ENCODE results near the gene RETREG1. TPM values are rescaled to one million over a fixed set of nuclear protein-coding genes. Genes with fewer than 3 reads are reported as not detected.

RETREG1 gene
- polyA plus RNA-seq, 3 donors = 9.2 to 46.8 (median 12.6) TPM

DNA sequence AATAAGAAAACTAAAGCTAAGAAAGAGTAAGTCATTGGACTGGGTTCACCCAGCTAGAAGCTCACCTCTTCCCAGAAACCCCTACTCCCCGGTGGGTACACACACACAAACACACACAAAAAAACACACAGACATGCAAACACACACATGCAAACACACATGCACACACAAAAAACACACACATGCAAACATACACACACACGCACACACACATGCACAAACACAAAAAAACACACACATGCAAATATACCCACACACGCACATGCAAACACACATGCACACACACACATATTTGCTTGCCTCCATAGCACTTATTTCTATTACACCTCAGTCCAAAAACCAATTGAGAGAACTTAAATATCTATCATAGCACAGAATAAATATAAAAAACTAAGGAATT, 26.1 kb downstream of the RETREG1 start:
- no peak overlapping the region for H3K27ac ChIP-seq (ENCODE audit: low read depth, low read length)
- WGBS, 3 donors = 94 to 99% (median 96%) methylated on average over 3 of the region's 3 CpGs

DNA sequence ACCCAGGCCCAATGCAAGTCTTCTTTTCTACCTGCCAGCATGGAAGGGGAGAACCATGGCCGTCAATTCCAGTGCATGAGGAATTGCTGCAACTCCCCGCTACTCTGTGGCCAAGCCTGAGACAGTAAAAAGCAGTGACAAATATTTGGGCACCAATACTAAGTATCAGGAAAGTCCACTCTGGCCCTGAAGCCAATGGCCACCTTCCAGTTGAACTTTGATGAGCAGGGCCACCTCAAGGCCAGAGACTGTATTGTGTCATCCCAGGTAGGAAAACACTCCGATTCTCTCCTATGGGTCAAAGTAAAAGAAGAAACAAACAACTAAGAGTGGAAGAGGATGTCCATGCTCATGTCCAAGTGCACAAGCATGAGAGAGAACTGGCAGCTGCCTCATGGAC, 27.1 kb downstream of the RETREG1 start:
- H3K27ac ChIP-seq (ENCODE audit: low read depth, low read length) = no peak overlapping the region
- 95 to 97% (median 97%) methylated on average over 3 of the region's 3 CpGs for WGBS, 3 donors

DNA sequence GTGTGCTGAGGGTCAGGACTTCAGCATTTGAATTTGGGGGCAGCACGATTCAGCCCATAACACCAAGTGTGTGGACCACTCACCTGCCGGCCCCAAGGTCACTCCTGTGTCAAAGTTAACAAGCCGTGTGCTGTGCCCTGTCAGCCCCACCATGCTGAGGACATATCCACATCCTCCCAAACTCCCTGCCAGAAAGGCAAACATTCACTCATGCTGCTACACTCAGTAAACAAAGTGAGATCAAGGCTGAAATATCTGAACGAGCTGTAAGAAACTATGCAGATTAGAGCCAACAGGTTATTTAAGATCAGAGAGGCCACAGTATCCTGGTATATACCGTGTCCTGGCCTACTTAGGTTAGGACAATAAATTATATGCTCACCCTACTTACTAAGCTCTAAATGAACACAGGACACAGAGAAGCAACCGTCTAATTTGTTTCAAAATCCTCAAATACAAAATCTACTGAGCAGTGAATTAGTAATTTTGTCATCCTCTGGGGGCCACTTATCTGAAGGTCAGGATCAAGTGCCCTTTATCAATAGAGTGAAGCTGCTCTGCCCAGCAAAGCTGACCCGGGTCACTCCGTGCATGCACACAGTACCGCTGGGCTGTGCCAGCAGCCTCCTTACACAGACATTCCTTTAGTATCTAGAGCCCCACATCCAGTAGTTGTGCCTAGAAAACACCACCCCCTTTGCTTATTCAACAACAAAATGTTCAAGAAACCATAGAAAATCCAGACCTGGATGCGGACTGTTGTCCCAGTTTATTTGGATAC, 28.2 kb downstream of the RETREG1 start:
- 40 to 70% (median 69%) methylated on average over 10 of the region's 10 CpGs for WGBS, 3 donors
- no peak overlapping the region for H3K27ac ChIP-seq (ENCODE audit: low read depth, low read length)

DNA sequence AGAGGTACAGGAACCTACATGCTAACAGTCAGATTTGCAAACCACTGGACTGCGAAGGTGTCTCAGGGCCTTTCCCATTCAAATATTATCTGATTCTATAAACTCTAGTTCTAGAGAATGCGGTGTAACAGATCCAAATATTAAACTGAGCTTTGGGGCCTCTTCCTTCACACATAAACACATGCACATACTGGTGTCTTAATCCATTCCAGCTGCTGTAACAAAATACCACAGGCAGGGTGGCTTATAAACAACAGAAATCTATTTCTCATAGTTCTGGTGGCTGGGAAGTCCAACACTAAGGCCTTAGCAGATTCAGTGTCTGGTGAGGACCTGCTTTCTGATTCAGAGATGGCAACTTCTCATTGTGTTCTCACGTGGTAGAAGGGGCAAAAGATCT, 30.2 kb downstream of the RETREG1 start:
- 66 to 93% (median 80%) methylated on average over 3 of the region's 3 CpGs for WGBS, 3 donors
- no peak overlapping the region for H3K27ac ChIP-seq (ENCODE audit: low read depth, low read length)

DNA sequence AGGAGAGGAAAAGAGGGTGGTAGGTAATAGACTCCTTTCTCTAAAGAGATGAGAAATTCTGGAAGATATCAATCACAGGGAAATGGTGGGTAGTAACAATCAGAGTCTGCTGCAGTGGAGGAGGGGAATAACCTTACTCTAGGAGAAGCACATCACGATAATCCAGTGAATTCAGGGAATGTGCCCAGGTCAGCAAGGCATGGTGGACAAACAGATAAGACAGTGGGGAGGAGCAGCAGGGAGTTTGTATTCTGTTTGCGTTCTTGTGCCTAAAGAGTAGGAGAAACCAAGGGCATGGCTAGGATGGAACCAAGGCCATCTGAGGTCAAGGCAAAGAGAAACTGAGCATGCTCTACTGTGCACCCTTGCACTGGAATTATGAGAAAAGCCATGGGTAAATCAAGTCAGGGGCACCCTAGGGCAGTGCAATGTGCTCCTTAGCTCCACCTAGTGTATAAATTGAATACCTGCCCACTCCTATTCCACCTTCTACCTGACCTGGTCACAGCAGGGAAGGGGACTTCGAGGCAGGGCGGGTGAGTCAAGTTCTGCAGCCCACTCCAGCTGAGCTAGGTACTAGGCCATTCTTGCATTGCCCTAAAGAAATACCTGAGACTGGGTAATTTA, 31.6 kb downstream of the RETREG1 start:
- no peak overlapping the region for H3K27ac ChIP-seq (ENCODE audit: low read depth, low read length)
- WGBS, 3 donors = 82 to 83% (median 82%) methylated on average over 4 of the region's 4 CpGs

DNA sequence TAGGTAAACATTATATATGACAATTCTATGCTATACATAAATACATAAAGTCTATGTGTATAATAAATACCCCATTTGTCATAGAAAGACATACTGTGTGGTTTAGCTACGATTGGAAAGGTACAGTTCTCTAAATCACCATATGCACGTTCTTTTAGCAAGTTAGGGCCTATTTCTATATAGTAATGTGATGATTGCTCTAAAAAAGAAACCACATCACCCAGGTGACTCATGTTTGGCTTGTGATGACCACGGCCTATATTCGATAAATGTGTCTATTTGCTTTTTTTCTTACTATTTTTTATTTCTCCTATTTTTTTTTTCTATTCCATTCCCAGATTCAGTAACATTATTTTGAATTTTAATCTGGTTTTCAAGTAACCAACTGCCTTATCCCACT, 34.7 kb downstream of the RETREG1 start:
- H3K27ac ChIP-seq (ENCODE audit: low read depth, low read length) = no peak overlapping the region
- 78 to 93% (median 82%) methylated on average over 4 of the region's 4 CpGs for WGBS, 3 donors

DNA sequence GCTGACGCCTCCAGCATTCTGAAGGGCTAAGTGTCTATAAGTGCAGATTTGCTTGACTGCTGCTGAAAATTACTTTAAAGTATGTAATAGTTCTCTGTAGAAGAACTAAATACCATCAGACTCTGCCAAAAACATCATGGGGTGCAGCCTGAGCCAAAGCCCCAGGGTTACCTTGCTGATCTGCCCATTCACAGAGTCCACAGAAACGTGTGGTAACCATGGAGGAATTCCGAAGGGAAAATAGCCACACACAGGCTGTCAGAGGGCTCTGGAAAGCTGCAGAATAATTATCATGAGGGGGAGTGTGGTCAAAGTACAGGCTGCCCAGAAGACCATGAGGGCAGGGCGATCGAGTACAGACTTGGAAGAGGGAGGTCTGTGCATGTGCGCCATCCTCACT, 36.4 kb downstream of the RETREG1 start:
- no peak overlapping the region for H3K27ac ChIP-seq (ENCODE audit: low read depth, low read length)

DNA sequence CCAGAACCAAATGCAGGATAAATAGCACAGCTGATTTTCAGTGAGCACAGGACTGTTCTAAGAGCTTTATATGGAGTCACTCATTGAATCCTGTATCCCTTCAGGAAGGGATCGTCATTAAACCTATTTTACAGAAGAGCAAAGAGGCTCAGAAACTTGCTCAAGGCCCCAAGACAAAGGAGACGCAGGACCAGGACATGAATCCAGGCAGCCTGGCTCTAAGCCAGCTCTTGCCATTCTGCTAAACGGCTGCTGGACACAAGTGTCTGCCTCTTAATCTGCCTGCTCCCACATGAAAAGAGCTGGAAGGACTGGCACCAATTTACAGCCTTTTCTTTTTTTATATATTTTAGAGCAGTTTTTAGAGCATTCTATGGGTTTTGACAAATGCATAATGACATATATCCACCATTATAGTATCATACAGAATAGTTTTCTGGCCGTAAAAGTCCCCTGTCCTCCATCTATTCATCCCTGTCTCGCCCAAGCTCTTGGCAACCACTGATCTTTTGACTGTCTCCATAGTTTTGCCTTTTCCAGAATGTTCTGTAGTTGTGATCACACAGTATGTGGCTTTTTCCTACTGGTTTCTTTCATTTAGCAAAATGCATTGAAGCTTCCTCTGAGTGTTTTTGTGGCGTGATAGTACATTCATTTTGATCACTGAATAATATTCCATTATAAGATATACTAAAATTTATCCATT, 37.5 kb downstream of the RETREG1 start:
- 66 to 77% (median 68%) methylated on average over 6 of the region's 6 CpGs for WGBS, 3 donors
- no peak overlapping the region for H3K27ac ChIP-seq (ENCODE audit: low read depth, low read length)

More for the DNA sequence above, 36.4 kb downstream of the RETREG1 start:
- 79 to 85% (median 84%) methylated on average over 6 of the region's 6 CpGs for WGBS, 3 donors

DNA sequence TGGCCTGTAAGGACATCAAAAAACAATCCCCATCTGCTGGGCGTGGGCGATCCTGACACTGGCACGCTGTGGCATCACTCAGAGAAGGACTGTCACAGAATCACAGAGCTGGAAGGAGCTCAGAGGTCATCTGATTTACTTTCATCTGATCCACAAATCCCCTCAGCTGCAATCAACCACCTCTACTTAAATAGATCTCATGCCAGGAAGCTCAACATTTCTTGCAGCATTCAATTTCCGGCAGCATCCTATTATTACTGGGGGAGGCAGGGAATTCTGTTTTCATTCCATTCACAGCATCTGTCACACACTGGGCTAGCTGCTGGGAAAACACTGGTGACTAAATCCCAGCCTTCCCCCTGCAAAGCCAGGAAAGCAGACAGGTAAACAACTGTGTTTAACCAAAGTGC, 38.3 kb downstream of the RETREG1 start:
- no peak overlapping the region for H3K27ac ChIP-seq (ENCODE audit: low read depth, low read length)
- 82 to 95% (median 93%) methylated on average over 4 of the region's 4 CpGs for WGBS, 3 donors

DNA sequence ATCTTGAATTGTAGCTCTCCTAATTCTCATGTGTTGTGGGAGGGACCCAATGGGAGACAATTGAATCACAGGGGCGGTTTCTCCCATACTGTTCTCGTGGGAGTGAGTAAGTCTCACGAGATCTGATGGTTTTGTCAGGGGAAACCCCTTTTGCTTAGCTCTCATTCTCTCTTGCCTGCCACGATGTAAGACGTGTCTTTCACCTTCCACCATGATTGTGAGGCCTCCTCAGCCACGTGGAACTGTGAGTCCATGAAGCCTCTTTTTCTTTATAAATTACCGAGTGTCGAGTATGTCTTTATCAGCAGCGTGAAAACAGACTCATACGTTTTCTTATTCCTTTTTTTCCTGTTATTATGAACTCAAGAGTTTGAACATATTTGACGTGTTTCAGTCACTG, 39.1 kb downstream of the RETREG1 start:
- 86 to 94% (median 92%) methylated on average over 11 of the region's 11 CpGs for WGBS, 3 donors

DNA sequence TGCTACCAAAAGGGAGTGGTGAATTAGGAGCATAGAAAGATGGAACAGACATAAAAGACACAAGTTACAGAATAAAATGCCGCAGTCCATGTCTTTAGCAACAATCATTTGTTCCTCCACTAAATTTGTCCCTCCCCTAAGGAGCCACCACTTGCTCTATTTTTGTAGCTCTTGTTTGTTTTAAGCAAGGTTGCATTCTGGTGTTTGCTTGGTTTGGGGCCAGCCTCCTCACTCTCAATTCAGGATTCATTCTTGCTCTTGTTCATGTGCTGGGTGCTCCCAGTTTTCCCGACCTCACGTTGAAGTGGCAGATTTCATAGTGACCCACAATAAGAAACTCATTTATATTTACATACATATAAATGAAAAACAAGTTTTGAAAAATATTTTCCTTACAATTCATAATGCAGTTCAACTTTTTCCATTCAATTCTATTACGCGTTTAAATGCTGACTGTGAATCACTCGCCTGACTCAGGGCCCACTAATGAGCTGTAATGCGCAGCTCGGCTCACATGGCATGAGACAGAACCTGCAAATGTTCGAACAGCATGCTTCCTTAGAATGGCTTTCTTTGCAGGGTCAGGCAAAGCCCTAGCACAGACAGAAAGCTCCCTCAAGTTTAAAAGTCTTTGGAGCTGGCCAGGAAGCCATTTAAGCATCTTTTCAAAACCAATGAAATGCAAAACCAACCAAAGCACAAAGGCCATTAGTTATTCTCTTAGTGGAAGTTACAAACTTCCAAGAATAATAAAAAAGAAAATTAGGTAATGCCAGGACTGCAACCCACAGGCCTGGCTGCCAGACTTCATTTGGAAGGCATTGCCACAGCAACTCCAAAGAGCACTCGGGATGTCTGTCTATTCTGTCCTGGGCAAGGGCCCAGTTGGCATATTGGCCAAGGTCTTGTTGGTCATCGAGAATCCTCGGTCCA, 41.7 kb downstream of the RETREG1 start:
- H3K27ac ChIP-seq (ENCODE audit: low read depth, low read length) = no peak overlapping the region
- WGBS, 3 donors = 76 to 79% (median 76%) methylated on average over 12 of the region's 12 CpGs

More for the DNA sequence above, 39.1 kb downstream of the RETREG1 start:
- H3K27ac ChIP-seq (ENCODE audit: low read depth, low read length) = no peak overlapping the region

DNA sequence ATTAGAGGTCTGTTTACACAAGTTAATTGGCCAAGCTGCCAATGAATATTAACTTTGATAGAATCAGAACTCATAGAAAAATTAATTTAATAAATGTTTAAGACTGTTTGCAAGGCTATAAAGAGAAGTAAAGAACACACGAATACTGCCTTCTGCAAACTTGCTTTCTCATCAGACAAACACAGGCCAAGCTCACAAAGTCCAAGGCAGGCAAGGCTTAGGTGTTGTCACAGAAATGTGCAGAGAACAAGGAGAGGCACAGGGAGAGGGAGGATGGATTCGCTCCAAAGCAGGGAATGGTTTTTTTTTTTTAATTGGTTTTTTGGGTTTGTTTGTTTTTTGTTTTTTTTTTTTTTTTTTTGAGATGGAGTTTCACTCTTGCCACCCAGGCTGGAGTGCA, 43.4 kb downstream of the RETREG1 start:
- 37 to 88% (median 88%) methylated on average over 2 of the region's 2 CpGs for WGBS, 3 donors

DNA sequence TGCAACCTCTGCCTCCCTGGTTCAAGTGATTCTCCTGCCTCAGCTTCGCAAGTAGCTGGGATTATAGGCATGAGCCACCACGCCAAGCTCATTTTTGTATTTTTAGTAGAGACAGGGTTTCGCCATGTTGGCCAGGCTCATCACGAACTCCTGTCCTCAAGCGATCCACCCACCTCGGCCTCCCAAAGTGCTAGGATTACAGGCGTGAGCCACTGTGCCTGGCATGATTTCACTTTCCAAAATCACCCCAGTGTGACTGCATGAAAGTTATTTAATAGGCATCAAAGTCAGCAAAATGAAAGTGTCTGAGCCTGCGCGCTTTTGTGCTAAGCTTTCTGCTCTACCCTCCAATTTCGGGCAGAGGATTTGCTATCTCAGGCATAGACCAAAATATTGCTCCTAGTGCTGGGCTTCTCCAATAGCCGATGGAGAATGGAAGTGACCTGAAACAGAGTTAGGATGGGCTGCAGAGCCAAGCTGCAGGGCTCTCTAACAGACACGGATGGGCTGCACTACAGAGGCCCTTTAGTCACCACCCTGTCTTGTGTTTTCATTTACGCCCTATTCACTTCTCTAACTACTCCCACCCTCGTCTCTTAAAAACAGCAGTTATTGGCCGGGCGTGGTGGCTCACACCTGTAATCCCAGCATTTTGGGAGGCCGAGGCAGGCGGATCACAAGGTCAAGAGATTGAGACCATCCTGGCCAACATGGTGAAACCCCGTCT, 44.3 kb downstream of the RETREG1 start:
- 94 to 96% (median 95%) methylated on average over 19 of the region's 19 CpGs for WGBS, 3 donors
- H3K27ac ChIP-seq (ENCODE audit: low read depth, low read length) = no peak overlapping the region

More for the DNA sequence above, 43.4 kb downstream of the RETREG1 start:
- no peak overlapping the region for H3K27ac ChIP-seq (ENCODE audit: low read depth, low read length)

DNA sequence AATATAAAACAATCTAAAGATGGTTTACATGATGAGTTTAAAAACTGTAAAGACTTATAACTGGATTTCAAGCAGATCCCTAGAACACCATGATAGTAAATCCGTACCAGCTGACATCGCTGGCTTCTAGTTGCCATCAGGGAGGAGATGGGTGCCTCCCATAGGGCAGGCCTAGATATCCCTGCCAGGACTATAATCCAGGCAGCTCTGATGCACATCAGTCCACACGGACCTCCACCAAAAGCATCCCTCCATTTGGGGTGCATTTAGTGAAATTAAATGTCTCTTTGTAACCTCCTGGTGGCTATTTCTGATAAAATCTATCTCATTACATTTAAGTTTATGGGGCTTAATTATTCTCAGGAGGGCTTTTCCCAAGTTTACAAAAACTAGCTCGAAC, 45.8 kb downstream of the RETREG1 start:
- no peak overlapping the region for H3K27ac ChIP-seq (ENCODE audit: low read depth, low read length)
- 75 to 92% (median 78%) methylated on average over 4 of the region's 4 CpGs for WGBS, 3 donors

DNA sequence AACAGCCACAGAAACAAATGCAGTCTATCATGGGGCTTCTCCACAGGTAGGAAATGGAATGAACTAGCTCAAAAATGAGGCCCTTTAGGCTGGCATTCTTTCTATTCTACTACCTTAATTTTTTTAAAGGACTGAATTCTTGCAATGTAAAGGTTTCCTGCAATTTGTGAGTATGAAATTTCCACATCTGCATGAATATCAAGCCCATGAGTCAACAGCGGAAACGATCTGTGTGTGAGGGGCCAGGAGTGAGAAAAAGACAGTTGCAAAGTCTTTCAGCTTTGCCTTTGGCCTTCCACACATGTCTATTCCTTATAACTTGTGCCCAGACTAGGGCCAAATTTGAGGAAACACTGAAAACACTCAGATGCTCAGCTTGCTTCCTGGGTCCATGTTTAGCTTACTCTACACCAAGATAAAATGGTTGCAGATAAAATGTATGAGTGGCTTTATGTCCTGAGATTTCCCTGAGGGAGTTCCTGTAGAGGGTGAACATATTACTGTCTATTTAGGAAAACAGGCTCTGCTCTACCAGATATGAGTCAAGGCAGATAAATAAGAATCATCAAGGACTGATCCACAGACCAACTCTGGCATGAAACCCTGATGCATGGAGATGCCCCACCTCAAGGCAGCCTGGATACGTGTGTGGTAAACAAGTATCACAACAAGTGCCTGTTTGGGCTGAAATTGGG, 46.5 kb downstream of the RETREG1 start:
- WGBS, 3 donors = 69 to 96% (median 74%) methylated on average over 3 of the region's 3 CpGs
- no peak overlapping the region for H3K27ac ChIP-seq (ENCODE audit: low read depth, low read length)

DNA sequence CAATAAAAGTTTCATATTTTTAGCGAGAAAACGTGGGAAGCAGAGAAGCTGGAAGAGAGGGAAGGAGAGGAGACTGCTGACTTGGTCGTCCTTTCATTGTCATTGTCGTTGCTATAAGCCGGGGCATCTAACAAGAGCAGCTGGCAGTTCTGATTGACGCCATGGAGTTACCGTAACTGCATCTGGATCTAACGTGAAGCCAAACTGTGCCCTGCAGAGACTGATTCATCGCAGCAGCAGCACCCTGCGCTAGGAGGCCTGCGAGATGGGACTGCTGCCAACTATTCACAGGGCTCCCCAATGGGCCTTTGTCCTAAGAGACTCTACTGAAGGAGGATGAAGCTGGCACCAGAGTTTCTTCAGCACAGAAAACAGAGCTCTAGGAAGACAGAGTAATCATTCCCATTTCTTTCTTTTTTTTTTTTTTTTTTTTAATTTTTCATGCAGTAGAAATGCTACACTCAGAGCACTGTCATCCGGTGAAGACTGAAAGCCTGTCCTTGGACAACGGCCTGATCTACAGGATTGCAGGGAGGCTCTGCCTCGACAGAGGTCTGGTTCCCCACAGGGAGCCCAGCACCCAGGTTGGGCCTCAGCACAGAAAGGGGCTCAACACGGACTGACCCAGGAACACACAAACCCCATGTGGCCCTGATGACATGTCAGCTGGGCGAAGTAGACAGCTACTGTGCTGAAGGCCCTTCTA, 47.8 kb downstream of the RETREG1 start:
- WGBS, 3 donors = 84 to 91% (median 87%) methylated on average over 16 of the region's 16 CpGs
- no peak overlapping the region for H3K27ac ChIP-seq (ENCODE audit: low read depth, low read length)

DNA sequence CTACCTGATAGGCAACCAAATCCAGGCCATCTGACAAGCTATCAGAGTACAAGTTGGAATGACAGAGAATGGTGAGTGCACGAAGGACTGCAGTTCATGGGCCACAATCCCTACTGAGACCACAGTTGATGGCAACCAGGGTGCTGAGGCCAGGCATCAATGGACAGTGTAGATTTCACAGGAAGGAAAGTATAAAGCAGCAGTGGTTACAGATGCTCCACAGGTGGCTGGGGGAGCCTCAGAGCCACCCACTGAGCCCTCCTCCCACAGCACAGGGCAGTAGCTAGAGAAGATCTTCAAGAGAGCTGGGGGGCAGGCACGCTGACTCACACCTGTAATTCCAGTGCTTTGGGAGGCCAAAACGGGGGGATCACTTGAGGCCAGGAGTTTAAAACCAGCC, 49.4 kb downstream of the RETREG1 start:
- no peak overlapping the region for H3K27ac ChIP-seq (ENCODE audit: low read depth, low read length)
- 87 to 89% (median 87%) methylated on average over 3 of the region's 3 CpGs for WGBS, 3 donors
